AG10803 (cell line): ENCODE measurements around the gene SHE.

Experiments
- DNase-seq: peaks from one replicate; pipeline ENCODE4 v3.0.0; 2010; ENCODE audit warnings: low read depth
- H3K4me3 ChIP-seq: 2 replicates; pipeline ENCODE4 v1.5.1; 2011; ENCODE audit warnings: mild to moderate bottlenecking, low read length, control low read depth
- CTCF ChIP-seq: conservative IDR thresholded peaks from 2 replicates; pipeline ENCODE4 v1.5.1; 2011; ENCODE audit warnings: mild to moderate bottlenecking, low read length, control low read depth, inconsistent platforms

Gene SHE

GRCh38 chr1:154527192-154527591, 25.0 kb upstream of the SHE start:
- H3K4me3 ChIP-seq = no peak overlapping the region

GRCh38 chr1:154524881-154525280, 22.7 kb upstream of the SHE start:
- H3K4me3 ChIP-seq = no peak overlapping the region
- no peak for TF ChIP-seq CTCF
- no peak for DNase-seq

More at GRCh38 chr1:154527192-154527591, 25.0 kb upstream of the SHE start:
- no peak for DNase-seq
- TF ChIP-seq CTCF = no peak

- no peak for TF ChIP-seq CTCF
- DNase-seq = no peak
- no peak overlapping the region for H3K4me3 ChIP-seq
These were observed 19.5 kb upstream of the SHE start for GRCh38 chr1:154521695-154522094.

GRCh38 chr1:154520333-154520732, 18.1 kb upstream of the SHE start:
- no peak for DNase-seq
- TF ChIP-seq CTCF = no peak
- no peak overlapping the region for H3K4me3 ChIP-seq

- no peak for TF ChIP-seq CTCF
- no peak overlapping the region for H3K4me3 ChIP-seq
- no peak for DNase-seq
These were observed 17.4 kb upstream of the SHE start for GRCh38 chr1:154519591-154519991.

- TF ChIP-seq CTCF = no peak
- H3K4me3 ChIP-seq = no peak overlapping the region
- DNase-seq = no peak
These were observed 15.4 kb upstream of the SHE start for GRCh38 chr1:154517661-154518060.

- H3K4me3 ChIP-seq = no peak overlapping the region
- TF ChIP-seq CTCF = no peak
- DNase-seq = no peak
These were observed 11.9 kb upstream of the SHE start for GRCh38 chr1:154514066-154514553.
